NB4 (cell line): ENCODE measurements around the gene IGF1R.
"Not testable (repeated sequence)": the region's sequence is repeated elsewhere in the genome, so short reads cannot be mapped to it uniquely, and the experiment has no call there.

ENCODE experiments used
- DNase-seq: peaks from one replicate; pipeline ENCODE4 v3.0.0; 2010; ENCODE audit warnings: low read depth
- H3K4me3 ChIP-seq: one replicate; pipeline ENCODE4 v1.5.1; 2011; ENCODE audit warnings: mild to moderate bottlenecking, low read depth, low read length, moderate library complexity
- MYC ChIP-seq: IDR thresholded peaks from 2 replicates; pipeline ENCODE4 v1.6.1; 2011; ENCODE audit warnings: low read depth, low read length
- POLR2A ChIP-seq: IDR thresholded peaks from 2 replicates; pipeline ENCODE4 v1.6.1; 2011; ENCODE audit warnings: mild to moderate bottlenecking; ENCODE audit not compliant: insufficient read length; ENCODE audit errors: extremely low read depth
- TF ChIP-seq, protein P1 (sequence below): IDR thresholded peaks from 2 replicates; pipeline ENCODE4 v1.6.1; 2011; ENCODE audit warnings: low read depth, low read length
- TF ChIP-seq, protein P2 (sequence below): IDR thresholded peaks from one replicate; pipeline ENCODE4 v1.5.1; 2012; ENCODE audit warnings: low read depth, low read length

IGF1R gene

DNA sequence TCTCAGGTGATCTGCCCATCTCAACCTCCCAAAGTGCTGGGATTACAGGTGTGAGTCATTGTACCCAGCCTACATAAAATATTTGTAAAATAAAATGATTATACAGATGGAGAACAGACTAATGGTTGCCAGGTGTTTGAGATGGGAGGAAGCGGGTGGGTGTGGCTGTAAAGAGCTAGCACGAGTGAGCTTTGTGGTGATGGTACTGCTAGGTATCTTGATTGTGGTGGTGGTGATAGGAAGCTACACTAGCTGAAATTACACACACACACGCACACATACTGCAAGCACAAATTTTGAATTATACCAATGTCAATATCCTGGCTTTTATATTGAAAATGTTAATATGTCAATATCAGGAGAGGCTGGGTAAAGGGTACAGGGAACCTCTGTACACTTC lies 353.9 kb downstream of the IGF1R start:
- no peak overlapping the region for H3K4me3 ChIP-seq
- no peak for DNase-seq
- TF ChIP-seq MYC: no peak
- TF ChIP-seq POLR2A: no peak

DNA sequence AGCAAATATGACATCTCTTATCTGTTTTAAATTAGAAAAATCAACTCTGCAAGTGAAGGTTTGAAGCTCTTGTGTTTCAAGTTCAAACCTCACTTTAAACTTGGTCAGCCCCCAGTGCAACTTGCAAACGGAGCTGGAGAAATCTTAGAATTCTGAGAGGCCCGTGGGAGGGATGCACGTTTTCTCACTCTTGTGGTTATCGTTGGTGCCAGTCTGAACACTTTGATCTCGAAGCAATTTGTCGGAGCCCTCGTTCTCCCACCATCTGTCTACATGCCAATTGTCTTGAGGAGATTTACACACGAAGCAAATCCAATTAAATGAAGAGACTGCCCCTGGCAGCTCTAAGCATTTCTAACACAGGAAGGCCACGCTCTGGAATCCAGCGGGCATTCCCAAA lies 355.0 kb downstream of the IGF1R start:
- not testable (repeated sequence) for H3K4me3 ChIP-seq, DNase-seq

DNA sequence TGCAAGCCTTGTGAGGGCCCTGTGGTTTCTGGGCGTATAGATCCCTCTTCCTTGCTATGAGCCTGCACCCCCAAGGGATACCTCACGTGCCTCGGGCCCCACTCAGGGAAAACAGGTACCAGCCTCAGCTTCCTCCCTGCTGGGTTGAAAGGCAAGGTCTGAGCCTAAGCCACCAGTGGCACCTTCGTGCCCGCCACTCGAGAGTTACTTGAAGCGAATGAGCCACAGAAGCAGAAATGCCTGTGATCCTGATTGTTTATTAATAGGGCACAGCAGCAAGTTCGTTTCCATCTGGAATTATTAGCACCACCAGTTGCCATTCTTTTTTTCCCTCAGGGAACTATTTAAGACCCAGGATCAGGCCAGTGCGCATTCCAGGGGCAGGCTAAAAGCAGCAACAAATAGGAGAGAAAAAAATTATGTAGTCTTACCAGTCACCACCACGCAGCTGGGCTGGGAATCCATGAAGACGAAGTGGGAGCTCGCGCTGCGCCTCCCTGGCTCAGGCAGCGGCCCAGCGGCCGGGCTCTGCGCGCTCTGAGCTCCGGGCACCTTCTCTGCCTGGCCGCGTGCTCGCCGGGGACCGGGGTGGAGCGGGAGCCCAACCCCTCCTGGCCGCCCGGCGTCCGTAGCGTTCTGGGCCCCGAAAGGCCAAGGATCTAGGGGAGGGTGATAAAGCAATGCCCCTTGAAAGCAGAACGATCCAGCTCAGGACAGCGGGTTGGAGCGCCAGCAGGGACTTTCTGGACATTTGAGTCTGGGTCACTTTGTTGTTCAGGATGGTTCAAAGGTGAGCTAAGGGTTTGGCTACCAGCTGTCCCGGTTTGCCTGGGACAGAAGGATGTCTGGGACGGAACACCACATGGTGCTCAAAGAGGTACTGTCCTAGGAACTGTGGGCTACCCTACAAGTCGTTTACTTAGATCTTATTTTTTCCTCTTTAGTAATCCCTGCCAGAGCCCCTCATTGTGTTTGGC lies 356.9 kb downstream of the IGF1R start:
- DNase-seq, H3K4me3 ChIP-seq: not testable (repeated sequence)

DNA sequence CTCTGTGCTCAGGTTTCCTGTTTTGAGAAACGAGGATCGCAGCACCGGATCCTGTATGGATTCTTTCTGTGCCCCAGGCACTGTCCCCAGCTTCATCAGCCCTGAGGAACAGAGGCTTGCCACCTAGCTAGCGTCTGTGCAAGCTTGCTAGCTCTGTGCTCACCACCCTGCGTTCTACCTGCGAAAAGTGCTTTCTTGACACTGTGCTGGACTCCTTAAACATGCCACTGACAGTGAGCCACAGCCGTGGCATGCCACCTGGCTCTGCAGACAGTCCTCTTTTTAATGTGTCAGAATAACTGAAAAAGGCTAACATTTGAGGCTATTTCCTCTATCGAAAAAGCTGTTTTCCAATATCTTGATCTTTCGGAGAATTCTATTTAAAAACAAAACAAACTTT lies 357.8 kb downstream of the IGF1R start:
- DNase-seq: no peak
- TF ChIP-seq MYC (no peak), POLR2A (no peak)
- TF ChIP-seq, protein P1, sequence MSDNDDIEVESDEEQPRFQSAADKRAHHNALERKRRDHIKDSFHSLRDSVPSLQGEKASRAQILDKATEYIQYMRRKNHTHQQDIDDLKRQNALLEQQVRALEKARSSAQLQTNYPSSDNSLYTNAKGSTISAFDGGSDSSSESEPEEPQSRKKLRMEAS: no peak
- TF ChIP-seq, protein P2, sequence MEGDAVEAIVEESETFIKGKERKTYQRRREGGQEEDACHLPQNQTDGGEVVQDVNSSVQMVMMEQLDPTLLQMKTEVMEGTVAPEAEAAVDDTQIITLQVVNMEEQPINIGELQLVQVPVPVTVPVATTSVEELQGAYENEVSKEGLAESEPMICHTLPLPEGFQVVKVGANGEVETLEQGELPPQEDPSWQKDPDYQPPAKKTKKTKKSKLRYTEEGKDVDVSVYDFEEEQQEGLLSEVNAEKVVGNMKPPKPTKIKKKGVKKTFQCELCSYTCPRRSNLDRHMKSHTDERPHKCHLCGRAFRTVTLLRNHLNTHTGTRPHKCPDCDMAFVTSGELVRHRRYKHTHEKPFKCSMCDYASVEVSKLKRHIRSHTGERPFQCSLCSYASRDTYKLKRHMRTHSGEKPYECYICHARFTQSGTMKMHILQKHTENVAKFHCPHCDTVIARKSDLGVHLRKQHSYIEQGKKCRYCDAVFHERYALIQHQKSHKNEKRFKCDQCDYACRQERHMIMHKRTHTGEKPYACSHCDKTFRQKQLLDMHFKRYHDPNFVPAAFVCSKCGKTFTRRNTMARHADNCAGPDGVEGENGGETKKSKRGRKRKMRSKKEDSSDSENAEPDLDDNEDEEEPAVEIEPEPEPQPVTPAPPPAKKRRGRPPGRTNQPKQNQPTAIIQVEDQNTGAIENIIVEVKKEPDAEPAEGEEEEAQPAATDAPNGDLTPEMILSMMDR: no peak
- no peak overlapping the region for H3K4me3 ChIP-seq

DNA sequence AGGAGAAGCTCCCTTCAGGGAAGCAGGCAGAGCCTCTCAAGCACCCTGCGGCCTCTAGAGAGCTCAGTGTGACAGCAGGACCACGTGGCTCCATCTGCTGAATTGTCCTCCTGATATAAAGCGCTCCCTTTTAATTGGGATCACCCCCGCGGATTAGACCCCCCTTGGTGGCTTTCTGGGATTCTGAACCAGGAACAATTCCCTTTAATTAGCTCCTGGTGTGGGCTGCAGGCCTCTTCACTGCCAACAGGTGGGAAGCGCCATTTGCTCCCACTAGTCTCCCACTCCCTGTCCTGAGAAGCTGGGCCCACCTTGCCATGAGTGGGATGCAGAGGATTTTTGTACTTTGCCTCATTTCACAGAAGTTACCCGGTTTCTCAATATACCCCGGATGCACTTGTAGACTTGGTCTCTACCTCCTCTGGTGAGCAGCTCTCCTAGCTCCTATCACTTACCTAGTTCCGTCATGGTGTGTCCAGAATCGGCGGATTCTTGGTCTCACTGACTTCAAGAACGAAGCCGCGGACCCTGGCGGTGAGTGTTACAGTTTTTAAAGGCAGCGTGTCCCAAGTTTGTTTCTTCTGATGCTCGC lies 358.7 kb downstream of the IGF1R start:
- TF ChIP-seq MYC (no peak), POLR2A (no peak)
- TF ChIP-seq, protein P2: no peak
- TF ChIP-seq, protein P1: no peak
- no peak overlapping the region for H3K4me3 ChIP-seq
- no peak for DNase-seq

DNA sequence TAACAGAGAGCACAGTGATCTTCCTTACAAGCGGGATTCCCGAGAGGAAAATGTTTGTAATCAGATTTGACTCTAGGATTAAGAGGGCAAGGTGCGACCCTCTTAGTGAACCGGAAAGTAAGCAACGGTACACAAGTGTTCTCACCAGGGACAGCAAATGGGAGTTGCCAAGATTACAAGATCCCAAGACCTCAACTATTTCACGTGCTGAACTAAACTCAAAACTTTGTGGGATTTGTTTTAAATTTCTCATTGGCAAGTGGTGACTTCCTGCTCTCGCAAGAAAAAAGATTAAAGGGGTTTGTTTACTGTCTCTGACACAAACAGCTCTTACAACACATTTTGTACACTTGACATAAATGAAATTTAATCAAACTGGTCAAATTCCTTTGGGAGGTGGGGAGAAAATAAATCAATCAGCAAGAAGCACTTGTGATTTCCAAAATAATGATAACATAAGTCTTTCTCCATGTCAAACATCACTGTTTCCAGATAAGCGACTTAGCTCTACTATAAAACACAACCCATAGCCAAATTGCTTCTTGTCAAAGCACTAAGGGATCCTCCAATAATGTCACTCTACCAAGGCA lies 361.5 kb downstream of the IGF1R start:
- no peak for DNase-seq
- H3K4me3 ChIP-seq: no peak overlapping the region
- TF ChIP-seq POLR2A: no peak
- TF ChIP-seq, protein P1: no peak
- TF ChIP-seq, protein P2: no peak
- TF ChIP-seq MYC: no peak

DNA sequence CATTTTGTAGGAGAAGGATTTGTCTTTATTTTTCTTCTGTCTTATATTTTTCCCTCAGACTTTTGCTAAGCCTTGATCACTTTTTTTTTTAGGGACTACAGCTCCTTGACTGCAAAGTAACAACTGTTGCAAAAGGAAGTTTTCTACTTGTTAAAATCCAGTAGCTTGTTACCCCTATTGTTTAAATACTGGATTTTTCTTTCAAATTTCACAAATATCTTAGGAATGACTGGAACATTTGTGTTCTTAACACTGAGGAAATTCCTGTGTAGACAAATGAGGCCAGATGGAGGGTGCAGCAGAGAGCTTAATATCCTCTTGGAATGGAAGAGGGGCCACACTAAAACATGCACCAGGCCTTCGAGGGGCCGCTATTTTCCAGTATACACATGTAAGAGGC lies 362.4 kb downstream of the IGF1R start:
- TF ChIP-seq MYC: no peak
- TF ChIP-seq POLR2A: no peak
- TF ChIP-seq, protein P1: no peak
- TF ChIP-seq, protein P2: no peak
- no peak overlapping the region for H3K4me3 ChIP-seq
- DNase-seq: no peak
